Right ventricle myocardium superior (tissue), 1 donor: ENCODE results near the gene APOL6. TPM values are rescaled to one million over a fixed set of nuclear protein-coding genes. Genes with fewer than 3 reads are reported as not detected.
"Not testable (repeated sequence)": the region's sequence is repeated elsewhere in the genome, so short reads cannot be mapped to it uniquely, and the experiment has no call there.

Experiments used
- ATAC-seq: fragments of 200-7000 bp; cut with Tn5 transposase; one replicate; pipeline ENCODE4 v1.9.1; 2020; ENCODE audit warnings: mild to moderate bottlenecking; ENCODE audit not compliant: poor library complexity
- DNase-seq: peaks from one replicate; pipeline ENCODE4 v3.0.0-alpha.2; 2020
- intact Hi-C: fragments of 100-400 bp; cut with DNase I; formaldehyde crosslinking; loops from one replicate; pipeline ENCODE4 v1.11.2; 2022
- total RNA-seq: library from RNA; stranded (reverse); fragmentation: NEBNext Ultra II Directional; extraction: Animal tissue kit (Norgen Biotek cat#: 25700); gene quantifications from one replicate; pipeline ENCODE4 v1.2.1, GENCODE V29; 2021
- donor health status: DM: no; HTN: yes; CAD: no; lungs with severe emphysema.

APOL6 gene
- total RNA-seq, 1 donor from 2014 or later: 4.7 TPM

- intact Hi-C loops: no loop called here
- no peak for DNase-seq
- no peak for ATAC-seq
Measured at GRCh38 chr22:35687461-35687860, 39.2 kb downstream of the APOL6 start.

- no peak for DNase-seq
- intact Hi-C loops: no loop called here
Measured at GRCh38 chr22:35688913-35689675, 40.8 kb downstream of the APOL6 start.

DNA sequence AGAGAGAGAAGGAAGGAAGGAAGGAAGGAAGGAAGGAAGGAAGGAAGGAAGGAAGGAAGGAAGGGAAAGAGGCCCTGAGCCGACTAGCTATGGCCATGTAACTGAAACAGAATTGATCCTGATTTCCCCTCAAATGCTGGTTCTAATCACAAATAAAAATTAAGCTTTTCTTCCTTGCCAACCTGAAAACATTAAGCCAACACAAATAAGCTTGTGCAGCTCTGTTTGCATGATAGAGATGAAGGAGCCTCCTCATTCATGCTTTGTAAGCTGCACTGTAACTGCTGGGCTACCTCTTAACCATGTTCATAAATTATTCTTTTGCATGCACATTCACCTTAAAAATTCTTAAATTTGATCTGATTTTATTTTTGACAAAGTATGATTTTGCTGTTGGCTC lies 41.8 kb downstream of the APOL6 start:
- no peak for ATAC-seq
- DNase-seq: no peak
- intact Hi-C loops: no loop called here

More at GRCh38 chr22:35688913-35689675, 40.8 kb downstream of the APOL6 start:
- no peak for ATAC-seq

DNA sequence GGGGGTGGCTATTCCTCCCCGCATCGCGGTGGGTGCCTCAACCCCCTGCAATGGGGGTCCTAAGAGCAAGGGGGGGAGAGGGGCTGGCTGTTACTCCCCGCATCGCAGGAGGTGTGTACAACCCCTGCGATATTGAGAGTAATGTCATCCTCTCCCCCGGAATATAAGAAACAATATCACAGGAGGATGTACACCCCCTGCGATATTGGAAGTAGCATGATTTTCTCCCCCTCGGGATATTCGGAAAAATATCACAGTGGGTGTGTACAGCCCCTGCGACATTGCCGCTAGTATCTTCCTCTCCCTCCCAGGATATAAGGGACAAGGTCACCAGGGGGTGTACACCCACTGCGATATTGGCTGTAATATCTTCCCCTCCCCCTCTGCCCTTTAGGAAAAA lies 47.0 kb downstream of the APOL6 start:
- intact Hi-C loops: no loop called here

GRCh38 chr22:35697142-35697541 lies 48.9 kb downstream of the APOL6 start:
- DNase-seq (no peak), ATAC-seq (no peak)
- intact Hi-C loops: no loop called here

More for the DNA sequence above, 47.0 kb downstream of the APOL6 start:
- no peak for DNase-seq
- ATAC-seq: no peak

GRCh38 chr22:35699852-35700251 lies 51.6 kb downstream of the APOL6 start:
- DNase-seq, ATAC-seq, intact Hi-C loops: not testable (repeated sequence)

DNA sequence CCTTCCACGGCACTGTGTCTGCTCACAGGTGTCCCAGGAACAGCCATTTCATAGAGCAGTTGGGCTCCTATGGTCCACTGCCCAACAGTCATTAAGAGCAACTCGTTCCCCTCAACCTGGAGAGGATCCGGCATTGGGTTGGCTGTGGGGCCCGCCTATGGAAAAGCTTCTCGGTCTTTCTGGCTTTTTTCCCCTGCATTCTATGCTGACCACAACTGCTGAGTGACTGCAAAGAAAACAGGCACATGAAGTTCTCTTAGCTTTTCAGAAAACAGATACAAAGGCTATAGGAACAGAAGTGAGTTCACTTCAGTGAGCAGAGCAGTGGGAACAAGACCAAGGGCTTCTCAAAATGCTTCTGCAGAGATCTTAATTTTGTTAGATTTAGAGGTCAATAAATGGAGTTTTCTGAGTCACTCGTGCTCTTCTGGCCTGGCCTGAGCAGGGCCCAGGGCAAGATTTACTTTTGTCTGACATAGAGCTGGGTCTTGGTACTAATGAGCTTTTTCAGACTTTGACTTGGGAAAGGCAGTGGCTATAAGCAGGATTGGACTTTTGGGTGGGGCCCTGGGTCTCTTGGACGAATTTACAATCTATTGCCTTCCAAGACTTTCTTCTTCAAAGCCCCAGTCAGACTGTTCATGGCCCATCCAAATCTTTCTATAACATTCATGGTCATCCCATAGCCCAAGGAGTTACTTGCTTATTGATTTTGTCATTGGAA lies 55.8 kb downstream of the APOL6 start:
- intact Hi-C loops: no loop called here
- DNase-seq (no peak), ATAC-seq (no peak)

DNA sequence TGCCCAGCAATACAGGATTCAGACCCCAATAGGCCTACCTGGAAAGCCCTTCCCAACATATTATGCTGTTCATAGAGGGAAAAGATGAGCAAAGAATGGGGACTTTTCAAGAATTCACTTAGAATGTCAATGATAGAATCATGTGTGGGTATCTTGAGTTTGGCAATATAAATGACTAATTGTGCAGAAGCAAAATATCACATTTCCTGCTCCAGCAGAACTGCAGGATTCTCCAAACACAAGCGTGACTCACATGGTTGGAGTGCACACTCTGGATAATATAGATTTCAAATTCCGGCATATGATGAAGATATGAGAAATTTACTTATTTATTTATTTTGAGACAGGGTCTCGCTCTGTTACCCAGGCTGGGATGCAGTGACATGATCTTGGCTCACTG lies 56.9 kb downstream of the APOL6 start:
- no peak for DNase-seq
- intact Hi-C loops: no loop called here
- no peak for ATAC-seq

- intact Hi-C loops: no loop called here
- ATAC-seq: peak; percentile 48
- DNase-seq: no peak
Measured at GRCh38 chr22:35708453-35708852, 60.2 kb downstream of the APOL6 start.

- no peak for DNase-seq
- ATAC-seq: no peak
- intact Hi-C loops: no loop called here
Measured at GRCh38 chr22:35708917-35709316, 60.7 kb downstream of the APOL6 start.

DNA sequence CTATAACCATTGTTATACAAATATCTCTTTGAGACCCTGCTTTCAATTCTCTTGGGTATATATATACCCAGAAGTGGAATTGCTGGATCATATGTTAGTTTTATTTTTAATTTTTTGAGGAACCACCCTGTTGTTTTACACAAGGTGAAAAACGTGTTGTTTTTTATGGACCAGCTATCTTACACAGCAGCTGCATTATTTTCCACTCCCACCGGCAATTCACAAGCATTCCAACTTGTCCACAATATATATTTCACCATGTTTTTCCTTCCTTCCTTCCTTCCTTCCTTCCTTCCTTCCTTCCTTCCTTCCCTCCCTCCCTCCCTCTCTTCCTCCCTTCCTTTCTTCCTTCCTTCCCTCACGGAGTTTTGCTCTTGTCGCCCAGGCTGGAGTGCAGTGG lies 63.1 kb downstream of the APOL6 start:
- DNase-seq: no peak
- intact Hi-C loops: no loop called here
- ATAC-seq: no peak

DNA sequence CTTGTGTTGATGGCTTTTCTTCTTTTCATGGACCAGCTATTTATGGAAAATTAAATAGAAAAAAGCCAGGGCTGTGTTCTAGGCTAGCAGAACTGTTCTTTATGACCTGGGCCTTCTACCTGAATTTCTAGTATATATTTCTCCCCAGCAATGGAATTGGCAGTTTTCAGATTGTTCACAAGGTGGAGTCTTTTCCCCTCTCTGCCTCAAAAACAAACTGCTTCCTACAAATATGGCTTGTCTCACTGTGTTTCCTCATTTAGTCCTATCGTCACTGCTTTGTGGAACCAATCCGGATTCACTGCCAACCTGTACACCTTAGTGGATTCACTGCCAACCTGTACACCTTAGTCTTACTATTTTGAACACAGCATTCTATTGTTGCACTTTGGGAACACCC lies 64.4 kb downstream of the APOL6 start:
- intact Hi-C loops: no loop called here
- DNase-seq (no peak), ATAC-seq (no peak)

DNA sequence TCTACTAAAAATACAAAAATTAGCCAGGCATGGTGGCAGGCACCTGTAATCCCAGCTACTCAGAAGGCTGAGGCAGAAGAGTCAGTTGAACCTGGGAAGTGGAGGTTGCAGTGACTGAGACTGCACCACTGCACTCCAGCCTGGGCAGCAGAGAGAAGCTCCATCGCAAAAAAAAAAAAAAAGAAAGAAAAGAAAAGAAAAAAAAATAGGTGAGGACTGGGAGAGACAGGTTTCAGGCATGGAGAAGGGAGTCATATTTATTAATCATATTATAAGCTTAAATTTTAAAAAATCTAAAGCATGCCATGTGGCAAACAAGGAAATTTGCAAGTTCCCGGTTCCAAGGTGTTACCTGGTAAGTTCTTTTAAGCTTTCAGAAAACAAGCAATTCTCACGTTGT lies 69.3 kb downstream of the APOL6 start, which contains the start of gene APOL5:
Gene APOL5 (plus strand): TSS at position 301 of the 400 bp plus-strand sequence. CDS start 0 bp downstream, at position 301.
- DNase-seq (no peak), ATAC-seq (no peak)
- intact Hi-C loops: no loop called here

Other genes starting within 250 kb of the APOL6 start
- 10.2 TPM for gene MCM5, start 248.3 kb upstream of the APOL6 start, total RNA-seq
- gene RASD2, start 107.6 kb upstream of the APOL6 start, total RNA-seq: 9.4 TPM
- gene MB, start 31.1 kb upstream of the APOL6 start, total RNA-seq: 19,506 TPM
- gene APOL5, start 69.4 kb downstream of the APOL6 start, total RNA-seq: not detected